ENCODE data around the gene CDKAL1.

The CDKAL1 gene

DNA sequence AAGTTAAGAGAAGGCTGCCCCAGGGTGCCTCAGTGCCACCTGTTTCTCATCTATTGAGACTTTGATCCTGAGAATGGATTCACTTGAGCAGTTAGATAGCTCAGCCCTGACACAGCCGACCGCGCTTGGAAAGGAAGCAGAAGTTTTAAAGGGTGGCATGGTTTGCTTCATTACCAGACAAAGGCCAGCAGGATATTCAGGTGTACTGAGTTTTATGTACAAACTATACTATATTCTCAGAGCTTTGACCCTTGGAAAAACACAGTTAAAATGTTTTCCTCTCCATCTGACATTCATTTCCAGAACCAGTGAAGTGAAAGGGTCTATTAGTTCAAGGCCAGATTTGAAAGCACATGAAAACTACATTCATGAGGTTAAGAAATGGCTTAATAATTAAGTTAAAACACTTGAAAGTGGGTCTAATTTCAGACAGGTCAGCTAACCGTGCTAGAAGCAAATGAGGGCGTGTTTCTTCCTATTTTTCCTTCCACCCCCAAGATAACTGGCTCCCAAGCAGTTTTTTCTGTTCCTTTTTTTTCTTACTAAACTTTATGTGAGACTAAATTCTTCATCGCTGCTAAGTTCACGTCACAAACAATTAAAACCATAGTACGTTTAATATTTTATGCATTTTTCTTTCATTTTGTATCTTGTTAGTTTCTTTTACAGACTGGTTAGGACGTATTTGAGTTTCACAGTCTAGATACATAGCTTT is 674.0 kb downstream of the CDKAL1 start:
- DNase-seq (ENCODE audit: low read depth, low spot score) = no peak
- H3K4me3 ChIP-seq (ENCODE audit: insufficient read length, low read depth) = no peak overlapping the region
- no peaks in the 10 kb centered on the region for H3K4me1 ChIP-seq (ENCODE audit: insufficient read depth, insufficient read length)
- H3K27me3 ChIP-seq (ENCODE audit: insufficient read depth, insufficient read length) = no peaks in the 10 kb centered on the region
- no peaks in the 10 kb centered on the region for H3K9me3 ChIP-seq (ENCODE audit: insufficient read depth, low read length)
- no peaks in the 10 kb centered on the region for H3K36me3 ChIP-seq (ENCODE audit: insufficient read depth, insufficient read length, low read length)
- H3K9ac ChIP-seq (ENCODE audit: insufficient read length, low read depth) = no peak overlapping the region
- no peak for TF ChIP-seq SUZ12 (IDR thresholded peaks at IDR 0.05; ENCODE audit: extremely low read depth, insufficient read depth, insufficient read length)

DNA sequence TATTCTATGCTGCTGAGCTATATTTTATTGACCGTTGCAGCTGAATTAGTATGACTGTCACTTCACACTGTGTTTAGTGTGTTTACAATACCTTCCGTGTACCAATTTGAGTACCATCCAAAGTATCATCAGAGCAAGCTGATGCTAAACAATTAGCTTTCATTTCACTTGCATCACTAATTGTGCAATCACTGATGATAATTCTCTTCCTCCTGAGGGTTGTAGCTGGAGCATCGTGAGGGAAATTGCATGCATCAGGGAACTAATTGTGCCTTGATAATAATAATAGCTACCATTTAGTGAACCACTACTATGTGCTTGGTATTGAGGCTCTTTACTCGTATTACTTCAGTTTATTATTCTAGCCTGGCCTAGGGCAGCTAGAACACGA is 674.5 kb downstream of the CDKAL1 start:
- no peak overlapping the region for H3K4me3 ChIP-seq (ENCODE audit: insufficient read length, low read depth)
- H3K27me3 ChIP-seq (ENCODE audit: insufficient read depth, insufficient read length) = no peaks in the 10 kb centered on the region
- H3K9ac ChIP-seq (ENCODE audit: insufficient read length, low read depth) = no peak overlapping the region
- H3K36me3 ChIP-seq (ENCODE audit: insufficient read depth, insufficient read length, low read length) = no peaks in the 10 kb centered on the region
- TF ChIP-seq ZNF274 (IDR thresholded peaks at IDR 0.05; ENCODE audit: low read depth, low read length) (no peak), YY1 (IDR thresholded peaks at IDR 0.05; ENCODE audit: insufficient read depth, insufficient read length) (no peak), SUZ12 (IDR thresholded peaks at IDR 0.05; ENCODE audit: extremely low read depth, insufficient read depth, insufficient read length) (no peak)
- no peak for DNase-seq (ENCODE audit: low read depth, low spot score)
- no peaks in the 10 kb centered on the region for H3K9me3 ChIP-seq (ENCODE audit: insufficient read depth, low read length)
- no peaks in the 10 kb centered on the region for H3K4me1 ChIP-seq (ENCODE audit: insufficient read depth, insufficient read length)

DNA sequence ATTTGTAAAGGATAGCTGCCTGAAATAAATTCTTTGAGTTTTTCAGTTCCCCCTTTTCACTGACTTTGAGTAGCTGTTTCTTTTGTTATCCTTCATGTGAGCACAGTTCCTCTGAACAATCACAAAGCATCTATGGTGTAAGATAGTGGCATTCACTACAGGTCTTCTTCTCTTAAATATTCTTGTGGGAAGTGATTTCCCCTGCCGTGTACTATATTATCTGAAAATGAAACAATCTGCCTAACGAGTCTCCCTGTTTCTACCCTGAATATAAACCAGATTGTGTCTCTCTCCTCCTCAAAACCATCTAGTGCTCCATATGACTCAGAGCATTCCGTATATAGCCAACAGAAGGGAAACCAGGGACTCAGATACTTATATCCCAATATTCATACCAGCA is 679.2 kb downstream of the CDKAL1 start:
- DNase-seq (ENCODE audit: low read depth, low spot score) = no peak
- H3K9me3 ChIP-seq (ENCODE audit: insufficient read depth, low read length) = peaks cover 3% of the 10 kb centered on the region; the same call in 1 of the 2 replicates
- no peaks in the 10 kb centered on the region for H3K36me3 ChIP-seq (ENCODE audit: insufficient read depth, insufficient read length, low read length)
- no peak overlapping the region for H3K4me3 ChIP-seq (ENCODE audit: insufficient read length, low read depth)
- TF ChIP-seq ZNF274 (IDR thresholded peaks at IDR 0.05; ENCODE audit: low read depth, low read length) (no peak), SUZ12 (IDR thresholded peaks at IDR 0.05; ENCODE audit: extremely low read depth, insufficient read depth, insufficient read length) (no peak), YY1 (IDR thresholded peaks at IDR 0.05; ENCODE audit: insufficient read depth, insufficient read length) (no peak)
- H3K9ac ChIP-seq (ENCODE audit: insufficient read length, low read depth) = no peak overlapping the region
- no peaks in the 10 kb centered on the region for H3K27me3 ChIP-seq (ENCODE audit: insufficient read depth, insufficient read length)
- H3K4me1 ChIP-seq (ENCODE audit: insufficient read depth, insufficient read length) = no peaks in the 10 kb centered on the region

DNA sequence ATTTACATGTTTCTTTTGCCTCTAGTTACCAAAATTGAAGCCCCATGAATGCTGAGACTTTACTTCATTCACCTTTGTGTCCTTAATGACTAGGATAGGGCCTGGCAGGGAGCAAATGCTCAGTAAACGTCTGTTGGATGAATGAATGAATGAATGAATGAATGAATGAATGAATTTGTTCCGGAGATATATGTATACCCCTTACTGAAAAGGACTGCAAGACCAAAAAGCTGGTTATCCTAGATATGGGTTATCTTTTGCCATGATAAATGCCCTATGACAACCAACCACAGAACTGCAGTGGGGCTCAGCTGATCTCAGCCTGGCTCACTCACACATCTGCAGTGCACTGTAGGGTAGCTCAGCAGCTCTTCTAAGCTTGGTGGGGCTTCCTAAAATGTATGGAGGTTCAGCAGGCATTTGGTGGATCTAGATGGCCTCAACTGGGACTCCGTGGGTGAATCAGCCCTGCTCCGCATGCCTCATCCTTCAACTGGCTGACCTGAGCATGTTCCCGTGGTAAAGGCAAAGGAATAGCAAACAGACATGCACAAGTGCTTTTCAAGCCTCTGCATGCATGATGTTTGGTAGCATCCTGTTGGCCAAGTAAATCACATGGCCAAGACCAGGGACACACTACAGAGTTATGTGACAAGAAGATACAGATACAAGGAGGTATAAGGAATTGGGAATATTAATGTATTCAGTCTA is 680.6 kb downstream of the CDKAL1 start:
- Histone ChIP-seq H3K4me1 (ENCODE audit: insufficient read depth, insufficient read length) (no peaks in the 10 kb centered on the region), H3K9ac (ENCODE audit: insufficient read length, low read depth) (no peak overlapping the region), H3K4me3 (ENCODE audit: insufficient read length, low read depth) (no peak overlapping the region), H3K36me3 (ENCODE audit: insufficient read depth, insufficient read length, low read length) (no peaks in the 10 kb centered on the region), H3K9me3 (ENCODE audit: insufficient read depth, low read length) (peaks cover 5% of the 10 kb centered on the region; the same call in 1 of the 2 replicates), H3K27me3 (ENCODE audit: insufficient read depth, insufficient read length) (no peaks in the 10 kb centered on the region)
- no peak for DNase-seq (ENCODE audit: low read depth, low spot score)
- TF ChIP-seq ZNF274 (IDR thresholded peaks at IDR 0.05; ENCODE audit: low read depth, low read length) = no peak
- TF ChIP-seq SUZ12 (IDR thresholded peaks at IDR 0.05; ENCODE audit: extremely low read depth, insufficient read depth, insufficient read length) = no peak
- TF ChIP-seq YY1 (IDR thresholded peaks at IDR 0.05; ENCODE audit: insufficient read depth, insufficient read length) = no peak

DNA sequence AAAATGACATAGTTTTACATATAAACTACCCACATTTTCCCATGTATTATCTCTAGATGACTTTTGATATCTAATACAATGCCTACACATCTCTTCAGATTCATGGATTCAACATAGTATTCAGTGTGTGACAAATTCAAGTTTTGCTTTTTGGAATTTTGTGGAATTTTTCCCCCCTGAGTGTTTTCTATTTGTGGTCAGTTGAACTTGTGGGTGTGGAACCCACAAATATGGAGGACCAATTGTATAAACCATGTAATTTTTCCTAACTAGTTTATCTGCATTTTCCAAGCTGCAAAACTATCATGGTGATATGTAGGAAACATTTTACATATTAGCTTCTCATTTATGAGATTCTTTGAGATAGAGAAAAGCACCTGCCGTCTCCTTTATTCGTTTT is 685.0 kb downstream of the CDKAL1 start:
- DNase-seq (ENCODE audit: low read depth, low spot score) = no peak
- no peak overlapping the region for H3K4me3 ChIP-seq (ENCODE audit: insufficient read length, low read depth)
- TF ChIP-seq SUZ12 (IDR thresholded peaks at IDR 0.05; ENCODE audit: extremely low read depth, insufficient read depth, insufficient read length) = no peak
- no peak for TF ChIP-seq YY1 (IDR thresholded peaks at IDR 0.05; ENCODE audit: insufficient read depth, insufficient read length)
- no peak for TF ChIP-seq ZNF274 (IDR thresholded peaks at IDR 0.05; ENCODE audit: low read depth, low read length)

DNA sequence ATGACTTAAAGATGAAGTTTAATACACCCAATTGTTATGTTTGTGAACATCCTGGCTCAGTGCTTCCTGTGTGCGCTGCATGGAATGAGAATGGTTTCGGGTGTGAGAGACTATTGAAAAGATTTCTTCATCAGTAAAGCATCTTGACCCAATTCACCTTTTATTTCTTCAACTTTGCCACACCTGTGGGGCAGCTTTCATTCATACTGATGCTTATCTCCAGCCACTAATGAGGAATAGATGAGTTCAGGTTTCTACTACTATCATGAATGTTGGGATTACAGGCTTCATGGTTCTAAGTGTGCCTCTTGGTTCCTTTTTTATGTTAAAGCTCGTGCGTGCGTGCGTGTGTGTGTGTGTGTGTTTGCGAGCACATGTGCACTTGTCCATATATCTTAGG is 685.6 kb downstream of the CDKAL1 start:
- Histone ChIP-seq H3K4me1 (ENCODE audit: insufficient read depth, insufficient read length) (no peaks in the 10 kb centered on the region), H3K9me3 (ENCODE audit: insufficient read depth, low read length) (peaks cover 10% of the 10 kb centered on the region; the same call in 1 of the 2 replicates), H3K36me3 (ENCODE audit: insufficient read depth, insufficient read length, low read length) (no peaks in the 10 kb centered on the region), H3K4me3 (ENCODE audit: insufficient read length, low read depth) (no peak overlapping the region), H3K27me3 (ENCODE audit: insufficient read depth, insufficient read length) (no peaks in the 10 kb centered on the region), H3K9ac (ENCODE audit: insufficient read length, low read depth) (no peak overlapping the region)
- TF ChIP-seq YY1 (IDR thresholded peaks at IDR 0.05; ENCODE audit: insufficient read depth, insufficient read length) = no peak
- no peak for TF ChIP-seq ZNF274 (IDR thresholded peaks at IDR 0.05; ENCODE audit: low read depth, low read length)
- TF ChIP-seq SUZ12 (IDR thresholded peaks at IDR 0.05; ENCODE audit: extremely low read depth, insufficient read depth, insufficient read length) = no peak
- DNase-seq (ENCODE audit: low read depth, low spot score) = no peak

More for the DNA sequence above, 685.0 kb downstream of the CDKAL1 start:
- Histone ChIP-seq H3K9ac (ENCODE audit: insufficient read length, low read depth) (no peak overlapping the region), H3K27me3 (ENCODE audit: insufficient read depth, insufficient read length) (no peaks in the 10 kb centered on the region), H3K36me3 (ENCODE audit: insufficient read depth, insufficient read length, low read length) (no peaks in the 10 kb centered on the region), H3K4me1 (ENCODE audit: insufficient read depth, insufficient read length) (no peaks in the 10 kb centered on the region), H3K9me3 (ENCODE audit: insufficient read depth, low read length) (peaks cover 5% of the 10 kb centered on the region; the same call in 1 of the 2 replicates)

DNA sequence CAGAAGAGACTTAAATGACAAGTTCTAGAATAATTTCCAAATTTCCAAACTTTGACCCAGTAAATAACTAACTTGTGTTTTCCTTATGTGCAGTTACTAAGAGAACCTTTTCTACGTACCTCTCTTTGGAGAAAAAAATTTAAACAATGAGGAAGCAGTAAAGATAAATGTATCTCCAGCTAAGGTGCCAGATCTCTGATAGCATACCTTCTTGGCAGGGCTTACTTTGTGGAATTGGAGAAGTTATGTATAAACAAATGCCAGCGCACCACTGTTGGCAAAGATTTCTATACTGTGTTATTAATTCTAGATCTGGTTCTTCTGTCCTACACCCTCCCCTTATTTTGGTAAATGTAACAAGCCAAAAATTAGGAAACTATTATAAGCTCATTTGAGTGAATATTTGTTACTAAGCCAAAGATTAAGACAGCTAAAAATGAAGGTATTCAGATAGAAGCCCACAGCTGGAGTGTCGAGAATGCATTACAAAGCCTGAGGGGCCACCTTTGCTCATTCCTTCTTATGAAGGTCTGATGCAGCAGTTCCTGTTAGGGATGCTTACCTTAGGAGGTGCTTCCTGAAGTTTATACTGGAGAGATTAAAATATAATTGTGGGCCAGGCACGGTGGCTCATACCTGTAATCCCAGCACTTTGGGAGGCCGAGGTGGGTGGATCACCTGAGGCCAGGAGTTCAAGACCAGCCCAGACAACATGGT is 686.2 kb downstream of the CDKAL1 start:
- TF ChIP-seq SUZ12 (IDR thresholded peaks at IDR 0.05; ENCODE audit: extremely low read depth, insufficient read depth, insufficient read length) (no peak), YY1 (IDR thresholded peaks at IDR 0.05; ENCODE audit: insufficient read depth, insufficient read length) (no peak), ZNF274 (IDR thresholded peaks at IDR 0.05; ENCODE audit: low read depth, low read length) (no peak)
- no peak overlapping the region for H3K9ac ChIP-seq (ENCODE audit: insufficient read length, low read depth)
- H3K36me3 ChIP-seq (ENCODE audit: insufficient read depth, insufficient read length, low read length) = no peaks in the 10 kb centered on the region
- H3K27me3 ChIP-seq (ENCODE audit: insufficient read depth, insufficient read length) = no peaks in the 10 kb centered on the region
- H3K4me3 ChIP-seq (ENCODE audit: insufficient read length, low read depth) = no peak overlapping the region
- no peak for DNase-seq (ENCODE audit: low read depth, low spot score)
- H3K9me3 ChIP-seq (ENCODE audit: insufficient read depth, low read length) = peaks cover 11% of the 10 kb centered on the region; the same call in 1 of the 2 replicates
- H3K4me1 ChIP-seq (ENCODE audit: insufficient read depth, insufficient read length) = no peaks in the 10 kb centered on the region
